ENCODE measurements around the gene NUP153. TPM values are rescaled to one million over a fixed set of nuclear protein-coding genes. Genes with fewer than 3 reads are reported as not detected.

NUP153 gene
- total and polyA plus RNA-seq, 8 donors: 28.2 to 53.1 (median 45.6) TPM

DNA sequence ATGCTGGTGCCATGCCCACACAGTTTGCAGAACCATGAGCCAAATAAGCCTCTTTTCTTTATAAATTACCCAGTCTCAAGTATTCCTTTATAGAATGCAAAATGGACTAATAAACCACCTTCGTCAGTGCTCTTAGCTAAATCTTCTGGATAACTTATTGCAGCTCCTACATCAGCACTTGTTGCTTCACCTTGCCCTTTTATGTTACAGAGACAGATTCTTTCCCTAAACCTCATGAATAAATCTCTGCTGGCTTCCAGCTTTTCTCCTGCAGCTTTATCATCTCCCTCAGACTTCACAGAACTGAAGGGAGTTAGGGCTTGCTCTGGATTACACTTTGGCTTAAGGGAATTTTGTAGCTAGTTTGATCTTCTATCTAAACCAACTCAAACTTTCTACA is 22.6 kb downstream of the NUP153 start:
- intact Hi-C loops (cut with DNase I): no loop called here
- Histone ChIP-seq H3K4me3 (no peak overlapping the region), H3K36me3 (peaks cover 0 to 41% of the 10 kb centered on the region in 2 donors), H3K27me3 (no peaks in the 10 kb centered on the region), H3K27ac (no peak overlapping the region), H3K9me3 (no peaks in the 10 kb centered on the region), H3K4me1 (no peaks in the 10 kb centered on the region)
- DNase-seq: no peak
- TF ChIP-seq, protein P1, sequence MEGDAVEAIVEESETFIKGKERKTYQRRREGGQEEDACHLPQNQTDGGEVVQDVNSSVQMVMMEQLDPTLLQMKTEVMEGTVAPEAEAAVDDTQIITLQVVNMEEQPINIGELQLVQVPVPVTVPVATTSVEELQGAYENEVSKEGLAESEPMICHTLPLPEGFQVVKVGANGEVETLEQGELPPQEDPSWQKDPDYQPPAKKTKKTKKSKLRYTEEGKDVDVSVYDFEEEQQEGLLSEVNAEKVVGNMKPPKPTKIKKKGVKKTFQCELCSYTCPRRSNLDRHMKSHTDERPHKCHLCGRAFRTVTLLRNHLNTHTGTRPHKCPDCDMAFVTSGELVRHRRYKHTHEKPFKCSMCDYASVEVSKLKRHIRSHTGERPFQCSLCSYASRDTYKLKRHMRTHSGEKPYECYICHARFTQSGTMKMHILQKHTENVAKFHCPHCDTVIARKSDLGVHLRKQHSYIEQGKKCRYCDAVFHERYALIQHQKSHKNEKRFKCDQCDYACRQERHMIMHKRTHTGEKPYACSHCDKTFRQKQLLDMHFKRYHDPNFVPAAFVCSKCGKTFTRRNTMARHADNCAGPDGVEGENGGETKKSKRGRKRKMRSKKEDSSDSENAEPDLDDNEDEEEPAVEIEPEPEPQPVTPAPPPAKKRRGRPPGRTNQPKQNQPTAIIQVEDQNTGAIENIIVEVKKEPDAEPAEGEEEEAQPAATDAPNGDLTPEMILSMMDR (IDR thresholded peaks at IDR 0.05): no peak
- ATAC-seq: no peak

DNA sequence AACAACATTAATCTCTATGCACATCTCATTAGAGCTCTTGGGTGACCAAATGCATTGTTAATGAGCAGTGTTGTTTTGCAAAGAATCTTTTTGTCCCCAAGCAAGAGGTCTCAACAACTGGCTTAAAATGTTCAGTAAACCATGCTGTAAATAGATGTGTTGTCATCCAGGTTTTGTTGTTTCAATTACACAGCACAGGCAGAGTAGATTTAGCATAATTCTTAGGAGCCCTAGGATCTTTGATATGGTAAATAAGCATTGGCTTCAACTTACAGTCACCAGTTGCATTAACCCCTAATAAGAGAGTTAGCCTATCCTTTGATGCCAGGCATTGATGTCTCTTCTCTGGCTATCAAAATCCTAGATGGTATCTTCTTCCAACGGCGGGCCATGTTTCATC is 23.3 kb downstream of the NUP153 start:
- DNase-seq (no peak), ATAC-seq (no peak)
- Histone ChIP-seq H3K36me3 (peaks cover 0 to 40% of the 10 kb centered on the region in 2 donors), H3K4me3 (no peak overlapping the region), H3K27ac (no peak overlapping the region), H3K4me1 (peaks cover 0 to 6% of the 10 kb centered on the region in 2 donors), H3K27me3 (no peaks in the 10 kb centered on the region), H3K9me3 (no peaks in the 10 kb centered on the region)
- intact Hi-C loops (cut with DNase I): no loop called here
- TF ChIP-seq, protein P1 (IDR thresholded peaks at IDR 0.05): no peak

DNA sequence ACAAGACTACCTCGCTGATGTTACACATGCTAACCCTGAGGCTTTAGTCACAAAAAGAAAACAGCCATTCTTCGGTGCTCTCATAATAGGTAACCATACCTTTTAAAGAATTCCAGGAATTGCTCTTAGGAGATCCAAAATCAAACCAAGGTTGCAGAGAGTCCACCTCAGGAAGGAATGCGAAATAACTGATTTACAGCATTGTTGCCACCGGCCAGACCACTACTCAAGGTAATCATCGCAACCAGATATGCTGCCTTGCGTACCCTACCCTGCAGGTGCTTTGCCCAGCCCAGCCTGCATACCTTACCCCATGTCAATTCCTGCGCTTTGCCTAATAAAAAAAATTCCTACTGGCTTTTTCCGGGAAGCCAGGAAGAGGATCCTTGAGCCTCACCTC is 27.0 kb downstream of the NUP153 start:
- TF ChIP-seq, protein P1 (IDR thresholded peaks at IDR 0.05): no peak
- intact Hi-C loops (cut with DNase I): no loop called here
- ATAC-seq (peak; percentile 77), DNase-seq (no peak)
- Histone ChIP-seq H3K27ac (no peak overlapping the region), H3K4me1 (peaks cover 0 to 18% of the 10 kb centered on the region in 2 donors), H3K27me3 (no peaks in the 10 kb centered on the region), H3K36me3 (peaks cover 0 to 23% of the 10 kb centered on the region in 2 donors), H3K4me3 (no peak overlapping the region), H3K9me3 (no peaks in the 10 kb centered on the region)

DNA sequence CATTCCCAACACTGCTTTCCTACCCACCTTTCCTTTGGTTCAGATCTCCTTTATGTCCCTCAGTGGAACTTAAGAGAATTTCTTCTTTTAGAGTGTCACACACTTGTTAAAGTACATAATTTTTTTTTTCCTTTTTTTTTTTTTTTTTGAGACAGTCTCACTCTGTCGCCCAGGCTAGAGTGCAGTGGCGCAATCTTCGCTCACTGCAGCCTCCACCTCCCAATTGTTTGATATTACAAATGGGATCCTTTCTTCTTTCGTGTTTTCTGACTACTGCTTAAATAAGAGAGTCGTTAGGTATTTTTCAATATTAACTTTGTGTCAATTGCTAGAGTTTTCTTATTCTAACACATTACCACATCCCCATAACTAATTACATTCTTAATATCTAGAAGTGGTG is 29.1 kb downstream of the NUP153 start:
- Histone ChIP-seq H3K4me3 (no peak overlapping the region), H3K27me3 (no peaks in the 10 kb centered on the region), H3K27ac (no peak overlapping the region), H3K9me3 (no peaks in the 10 kb centered on the region), H3K36me3 (peaks cover 0 to 42% of the 10 kb centered on the region in 2 donors), H3K4me1 (peaks cover 0 to 18% of the 10 kb centered on the region in 2 donors)
- ATAC-seq (peak; percentile 30), DNase-seq (no peak)
- TF ChIP-seq, protein P1 (IDR thresholded peaks at IDR 0.05): no peak
- intact Hi-C loops (cut with DNase I): no loop called here

DNA sequence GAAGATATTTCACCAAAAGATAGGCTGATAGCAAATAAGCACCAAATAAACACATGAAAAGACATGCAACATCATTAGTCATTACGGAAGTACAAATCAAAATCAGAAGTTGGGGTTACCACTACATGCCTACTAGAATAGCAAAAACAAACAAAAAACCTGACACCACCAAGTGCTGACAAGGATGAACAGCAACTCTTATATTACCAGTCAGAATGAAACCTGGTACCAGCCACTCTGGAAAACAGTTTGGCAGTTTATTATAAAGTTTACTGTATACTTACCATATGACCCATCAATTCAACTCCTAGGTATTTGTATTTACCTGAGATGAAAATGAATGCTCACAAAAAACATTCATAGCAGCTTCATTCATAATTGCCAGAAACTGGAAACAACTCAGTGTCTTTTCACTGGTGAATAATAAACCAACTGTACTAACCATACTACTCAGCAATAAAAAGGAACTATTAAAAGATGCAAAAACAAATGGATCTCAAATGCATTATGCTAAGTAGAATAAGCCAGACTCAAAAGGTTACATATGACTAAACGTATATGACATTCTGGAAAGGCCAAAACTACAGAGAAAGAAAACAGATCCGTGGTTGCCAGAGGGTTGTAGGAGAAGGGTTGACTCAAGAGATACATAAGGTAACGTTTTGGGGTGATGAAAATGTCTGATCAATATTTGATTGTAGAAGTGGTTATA is 33.0 kb downstream of the NUP153 start:
- Histone ChIP-seq H3K9me3 (no peaks in the 10 kb centered on the region), H3K27me3 (no peaks in the 10 kb centered on the region), H3K27ac (no peak overlapping the region), H3K36me3 (peaks cover 0 to 66% of the 10 kb centered on the region in 2 donors), H3K4me1 (peaks cover 0 to 14% of the 10 kb centered on the region in 2 donors), H3K4me3 (no peak overlapping the region)
- ATAC-seq: no peak
- intact Hi-C loops (cut with DNase I): no loop called here
- TF ChIP-seq, protein P1 (IDR thresholded peaks at IDR 0.05): no peak
- DNase-seq: no peak

All from left lung (tissue), 10 donors.